Fibroblast of lung (primary cell): ENCODE results near the gene TNNT1.

Source experiments
- EZH2 ChIP-seq: IDR thresholded peaks from 2 replicates; pipeline ENCODE4 v1.5.1; 2012; ENCODE audit warnings: low read length, control low read depth, mild to moderate bottlenecking; ENCODE audit errors: missing control alignments
- TF ChIP-seq, protein P1 (sequence below), 2 donors: IDR thresholded peaks in 1 of 2; conservative IDR thresholded peaks in 1 of 2; 1 replicate in 1 of 2; 2 replicates in 1 of 2; pipeline ENCODE4 v1.5.1; 2011 to 2012; ENCODE audit warnings: low read length in 2 of 2, control low read depth in 1 of 2, inconsistent platforms in 1 of 2, low read depth in 1 of 2, mild to moderate bottlenecking in 1 of 2

DNA sequence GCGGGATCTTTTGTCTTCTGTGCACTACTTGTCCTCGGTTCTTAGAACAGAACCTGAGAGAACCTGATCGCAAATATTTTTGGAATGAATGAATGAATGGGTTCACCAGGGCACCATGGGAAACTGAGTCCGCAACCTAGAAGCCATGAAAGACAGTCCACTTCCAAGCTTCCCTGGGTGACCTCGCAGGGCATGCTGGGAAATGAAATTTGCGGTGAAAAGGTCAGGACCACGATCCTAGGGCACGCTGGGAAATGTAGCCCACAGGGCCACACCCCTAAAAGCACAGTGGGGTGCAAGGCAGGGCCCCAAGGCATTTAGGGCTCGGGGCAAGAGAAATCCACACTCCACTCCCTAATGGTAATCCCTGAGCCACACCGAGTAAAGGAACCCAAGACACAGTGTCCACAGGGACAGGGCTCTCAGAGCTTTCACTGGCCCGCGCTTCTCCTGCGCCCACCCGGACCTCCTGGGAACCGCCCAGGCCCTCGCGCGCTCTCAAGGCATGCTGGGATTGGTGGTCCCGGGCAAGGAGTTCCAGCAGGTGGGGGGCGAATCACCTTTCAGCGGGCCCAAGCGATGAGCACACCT, 30.5 kb downstream of the TNNT1 start:
- TF ChIP-seq, protein P1, sequence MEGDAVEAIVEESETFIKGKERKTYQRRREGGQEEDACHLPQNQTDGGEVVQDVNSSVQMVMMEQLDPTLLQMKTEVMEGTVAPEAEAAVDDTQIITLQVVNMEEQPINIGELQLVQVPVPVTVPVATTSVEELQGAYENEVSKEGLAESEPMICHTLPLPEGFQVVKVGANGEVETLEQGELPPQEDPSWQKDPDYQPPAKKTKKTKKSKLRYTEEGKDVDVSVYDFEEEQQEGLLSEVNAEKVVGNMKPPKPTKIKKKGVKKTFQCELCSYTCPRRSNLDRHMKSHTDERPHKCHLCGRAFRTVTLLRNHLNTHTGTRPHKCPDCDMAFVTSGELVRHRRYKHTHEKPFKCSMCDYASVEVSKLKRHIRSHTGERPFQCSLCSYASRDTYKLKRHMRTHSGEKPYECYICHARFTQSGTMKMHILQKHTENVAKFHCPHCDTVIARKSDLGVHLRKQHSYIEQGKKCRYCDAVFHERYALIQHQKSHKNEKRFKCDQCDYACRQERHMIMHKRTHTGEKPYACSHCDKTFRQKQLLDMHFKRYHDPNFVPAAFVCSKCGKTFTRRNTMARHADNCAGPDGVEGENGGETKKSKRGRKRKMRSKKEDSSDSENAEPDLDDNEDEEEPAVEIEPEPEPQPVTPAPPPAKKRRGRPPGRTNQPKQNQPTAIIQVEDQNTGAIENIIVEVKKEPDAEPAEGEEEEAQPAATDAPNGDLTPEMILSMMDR (conservative IDR thresholded peaks at IDR 0.05 in 1 of 2, IDR thresholded peaks at IDR 0.05 in 1 of 2; ENCODE audit: low read depth in 1 of 2, low read length in 2 of 2), result no peak
- no peak for TF ChIP-seq EZH2
